Stimulated activated CD4-positive, alpha-beta T cell treated with anti-CD3 and anti-CD28 coated beads, Interleukin-1b, Interleukin-23, amount 100 ng/mL, for 4 hours (primary cell): Measurements from ENCODE around the gene HEPH.
"Not testable (repeated sequence)": the region's sequence is repeated elsewhere in the genome, so short reads cannot be mapped to it uniquely, and the experiment has no call there.

Experiments used
- DNase-seq, 2 donors: peaks; one replicate each; pipeline ENCODE4 v3.0.0-alpha.2; 2020; ENCODE audit warnings: low read depth in 2 of 2

Gene HEPH

DNA sequence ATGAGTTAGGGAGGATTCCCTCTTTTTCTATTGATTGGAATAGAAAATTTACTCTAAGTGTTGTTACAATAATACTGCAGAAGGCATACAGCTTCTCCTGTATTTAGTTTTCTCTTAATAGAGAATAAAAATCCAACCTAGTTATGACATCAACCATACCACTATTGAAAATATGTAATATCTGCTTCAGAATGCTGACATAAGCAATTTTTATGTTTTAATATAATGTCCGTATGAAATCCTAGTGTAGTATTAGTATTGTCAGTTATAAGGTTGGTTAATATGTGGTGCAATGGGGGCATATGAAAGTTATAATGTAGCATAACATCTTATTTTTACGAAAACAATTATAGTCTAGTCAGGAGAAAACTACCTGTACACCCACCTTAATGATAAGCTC is 68.2 kb downstream of the HEPH start:
- no peak for DNase-seq

DNA sequence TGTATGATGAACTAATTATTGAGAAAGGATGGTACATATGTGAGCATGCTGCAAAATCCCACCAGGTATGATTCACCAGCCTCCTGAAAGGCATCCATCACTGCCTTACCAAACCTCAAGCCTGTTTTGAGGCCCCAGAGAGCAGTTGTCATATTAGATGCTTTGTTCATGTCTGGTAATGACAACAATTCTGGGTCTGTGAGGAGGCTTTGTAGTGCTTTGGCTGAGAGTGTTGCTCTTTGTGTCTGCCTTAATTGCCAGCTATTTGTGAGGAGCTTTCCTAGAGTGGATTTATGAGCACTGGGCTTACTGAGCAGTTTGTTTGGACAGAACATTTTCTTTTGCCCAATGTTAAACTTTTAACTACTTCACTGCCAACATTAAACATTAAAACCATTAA is 69.2 kb downstream of the HEPH start:
- DNase-seq: no peak

DNA sequence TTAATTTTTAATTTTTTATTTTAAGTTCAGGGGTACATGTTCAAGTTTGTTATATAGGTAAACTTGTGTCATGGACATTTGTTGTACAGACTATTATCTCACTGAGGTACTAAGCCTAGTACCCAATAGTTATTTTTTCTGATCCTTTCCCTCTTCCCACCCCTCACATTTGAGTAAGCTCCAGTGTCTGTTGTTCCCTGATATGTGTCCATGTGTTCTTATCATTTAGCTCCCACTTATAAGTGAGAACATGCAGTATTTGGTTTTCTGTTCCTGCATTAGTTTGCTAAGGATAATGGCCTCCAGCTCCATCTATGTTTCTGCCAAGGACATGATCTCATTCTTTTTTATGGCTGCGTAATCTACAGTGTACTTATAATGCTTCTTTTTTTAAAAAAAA is 69.9 kb downstream of the HEPH start:
- DNase-seq: not testable (repeated sequence)

DNA sequence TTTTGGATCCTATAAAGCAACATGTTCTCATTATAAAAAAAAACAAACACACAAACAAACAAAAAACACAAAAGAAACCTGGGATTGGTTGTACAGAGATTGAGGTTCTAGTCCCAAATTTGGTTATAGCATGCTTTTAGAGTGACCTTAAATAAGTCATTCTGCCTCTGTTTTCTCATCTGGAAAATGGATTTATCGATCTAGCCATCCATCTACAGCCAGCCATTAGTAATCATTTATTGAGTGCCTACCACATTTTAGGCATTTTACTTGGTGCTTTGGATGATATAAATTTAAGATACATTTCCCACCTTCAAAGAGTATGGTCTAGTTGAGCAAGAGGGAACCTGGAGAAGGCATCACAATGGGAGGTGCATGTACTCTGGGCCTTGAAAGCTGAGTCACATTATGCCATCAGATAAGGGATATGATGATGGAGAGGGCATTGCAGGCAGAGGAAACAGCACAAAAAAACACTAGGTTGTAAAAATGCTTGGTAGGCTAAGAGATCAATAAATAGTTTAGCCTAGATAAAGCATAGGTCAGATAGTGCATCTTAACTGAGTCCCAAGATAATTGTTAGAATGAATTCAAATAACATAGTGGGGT is 91.4 kb downstream of the HEPH start:
- no peak for DNase-seq

DNA sequence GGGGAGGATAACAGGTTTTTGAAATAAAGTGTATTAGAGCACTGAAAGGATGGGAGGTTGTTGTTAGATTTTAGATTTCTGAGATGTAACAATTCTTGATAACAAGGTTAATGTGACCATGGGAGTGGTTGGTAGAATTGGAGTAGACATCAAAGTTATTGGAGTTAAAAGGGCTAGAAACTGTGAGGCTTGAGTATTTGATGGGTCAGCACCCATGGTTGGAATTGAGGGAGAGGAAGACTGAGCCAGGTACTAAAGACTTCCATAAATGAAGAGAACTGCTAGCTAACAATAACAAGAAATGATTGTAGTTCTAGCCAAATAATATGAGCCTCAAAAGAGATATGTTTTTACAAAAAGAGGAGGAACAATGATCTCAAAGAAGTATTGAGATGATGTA is 98.8 kb downstream of the HEPH start:
- no peak for DNase-seq
